K562 (cell line): ENCODE results near the gene MRPS31. TPM values are rescaled to one million over a fixed set of nuclear protein-coding genes. Genes with fewer than 3 reads are reported as not detected.

ENCODE experiments used
- ATF1 ChIP-seq, 2 experiments: fragments of 450-650 bp in 1 of 2; IDR thresholded peaks; 2 replicates each; pipeline ENCODE4 v1.6.1; 2016; ENCODE audit warnings: missing compliant biosample characterization in 1 of 2, missing genetic modification characterization in 1 of 2
- BCL6 ChIP-seq: fragments of 250-450 bp; sonication (Bioruptor Pico); IDR thresholded peaks from 2 replicates; pipeline ENCODE4 v1.4.0; 2020
- CBFA2T2 ChIP-seq: fragments of 450-650 bp; conservative IDR thresholded peaks from 2 replicates; pipeline ENCODE4 v1.6.1; 2017; ENCODE audit warnings: mild to moderate bottlenecking
- CBX1 ChIP-seq: sonication (generic); IDR thresholded peaks from 2 replicates; pipeline ENCODE4 v1.6.1; 2016; ENCODE audit warnings: antibody characterized with exemption, low read depth, mild to moderate bottlenecking
- CTBP1 ChIP-seq: fragments of 450-650 bp; IDR thresholded peaks from 2 replicates; pipeline ENCODE4 v1.6.1; 2016; ENCODE audit warnings: borderline replicate concordance
- EP300 ChIP-seq: IDR thresholded peaks from 2 replicates; pipeline ENCODE4 v1.6.1; 2012; ENCODE audit warnings: low read length, improper control_type of control experiment
- FOSL1 ChIP-seq: fragments of 200-800 bp; sonication (Bioruptor generic); conservative IDR thresholded peaks from 2 replicates; pipeline ENCODE4 v1.6.1; 2016; ENCODE audit warnings: missing genetic modification characterization, missing compliant biosample characterization
- FOXK1 ChIP-seq: sonication (generic); formaldehyde crosslinking; IDR thresholded peaks from 2 replicates; pipeline ENCODE4 v1.8.0; 2022; ENCODE audit warnings: missing genetic modification reagents, mild to moderate bottlenecking, borderline replicate concordance
- FOXM1 ChIP-seq, 2 experiments: fragments of 450-650 bp in 1 of 2; sonication (generic) in 1 of 2; formaldehyde crosslinking in 1 of 2; IDR thresholded peaks; 2 replicates each; pipeline versions ENCODE4 v1.6.1 to v1.9.0; 2017 to 2022; ENCODE audit warnings: low read depth in 2 of 2, mild to moderate bottlenecking in 2 of 2, missing genetic modification reagents in 1 of 2, moderate library complexity in 1 of 2
- HDAC1 ChIP-seq, 2 experiments: fragments of 450-650 bp; IDR thresholded peaks; 2 replicates each; pipeline ENCODE4 v1.6.1; 2016 to 2017; ENCODE audit warnings: inconsistent platforms in 1 of 2, mild to moderate bottlenecking in 1 of 2, moderate library complexity in 1 of 2
- HDAC3 ChIP-seq: fragments of 450-650 bp; IDR thresholded peaks from 2 replicates; pipeline ENCODE4 v1.6.1; 2018; ENCODE audit warnings: borderline replicate concordance, mild to moderate bottlenecking, moderate library complexity; ENCODE audit not compliant: partially characterized antibody
- HDAC8 ChIP-seq: fragments of 450-650 bp; IDR thresholded peaks from 2 replicates; pipeline ENCODE4 v1.6.1; 2016; ENCODE audit warnings: mild to moderate bottlenecking, missing genetic modification characterization, moderate library complexity, missing compliant biosample characterization
- HES1 ChIP-seq: fragments of 450-650 bp; IDR thresholded peaks from 2 replicates; pipeline ENCODE4 v1.6.1; 2016; ENCODE audit warnings: low read depth, mild to moderate bottlenecking, moderate library complexity
- ID3 ChIP-seq, 2 experiments: fragments of 250-450 bp in 1 of 2; fragments of 450-650 bp in 1 of 2; sonication (Bioruptor Pico) in 1 of 2; IDR thresholded peaks; 2 replicates each; pipeline versions ENCODE4 v1.6.1 to v1.8.0; 2016 to 2021; ENCODE audit warnings: mild to moderate bottlenecking in 2 of 2, moderate library complexity in 2 of 2, missing compliant biosample characterization in 1 of 2, missing genetic modification characterization in 1 of 2
- IRF9 ChIP-seq: fragments of 450-650 bp; IDR thresholded peaks from 2 replicates; pipeline ENCODE4 v1.6.1; 2016; ENCODE audit warnings: missing biosample characterization, missing genetic modification characterization
- KLF16 ChIP-seq: IDR thresholded peaks from 2 replicates; pipeline ENCODE4 v1.6.1; 2016; ENCODE audit warnings: antibody characterized with exemption
- MTA2 ChIP-seq: fragments of 450-650 bp; IDR thresholded peaks from 2 replicates; pipeline ENCODE4 v1.6.1; 2016; ENCODE audit warnings: low read depth
- POLR2H ChIP-seq: IDR thresholded peaks from 2 replicates; pipeline ENCODE4 v1.6.1; 2016; ENCODE audit warnings: missing genetic modification characterization, low read depth, mild to moderate bottlenecking, control low read depth, missing compliant biosample characterization, moderate library complexity
- PYGO2 ChIP-seq: fragments of 450-650 bp; IDR thresholded peaks from 2 replicates; pipeline ENCODE4 v1.6.1; 2016; ENCODE audit warnings: mild to moderate bottlenecking, missing genetic modification characterization, moderate library complexity, missing compliant biosample characterization
- RBM22 ChIP-seq: fragments of 200-400 bp; formaldehyde crosslinking; IDR thresholded peaks from 2 replicates; pipeline ENCODE4 v1.6.1; 2018; ENCODE audit warnings: low read length, low read depth; ENCODE audit not compliant: poor library complexity, severe bottlenecking
- RNF2 ChIP-seq: sonication (generic); IDR thresholded peaks from 2 replicates; pipeline ENCODE4 v1.6.1; 2016
- SMAD3 ChIP-seq: fragments of 450-650 bp; formaldehyde crosslinking; conservative IDR thresholded peaks from 2 replicates; pipeline ENCODE4 v1.4.0; 2020; ENCODE audit warnings: mild to moderate bottlenecking
- SMAD4 ChIP-seq: fragments of 250-450 bp; sonication (Bioruptor Pico); conservative IDR thresholded peaks from 2 replicates; pipeline ENCODE4 v1.8.0; 2021; ENCODE audit warnings: inconsistent platforms, mild to moderate bottlenecking, moderate library complexity
- STAT5A ChIP-seq: IDR thresholded peaks from 2 replicates; pipeline ENCODE4 v1.6.1; 2012; ENCODE audit warnings: low read length, inconsistent platforms, borderline replicate concordance
- TAL1 ChIP-seq: fragments of 450-650 bp; IDR thresholded peaks from 2 replicates; pipeline ENCODE4 v1.6.1; 2016; ENCODE audit warnings: mild to moderate bottlenecking
- TBL1XR1 ChIP-seq, 2 experiments: IDR thresholded peaks; 2 replicates each; pipeline ENCODE4 v1.6.1; 2012; ENCODE audit warnings: improper control_type of control experiment in 2 of 2, low read length in 2 of 2, mild to moderate bottlenecking in 1 of 2
- ZNF274 ChIP-seq: IDR thresholded peaks from 2 replicates; pipeline ENCODE4 v1.6.1; 2011; ENCODE audit warnings: low read depth, mild to moderate bottlenecking, low read length, moderate library complexity, borderline replicate concordance
- polyA plus RNA-seq, 8 experiments: library from polyadenylated mRNA; depleted of rRNA in 4 of 8; stranded (reverse) in 5 of 8; unstranded in 3 of 8; fragments of >200 nt; fragmentation: Nextera tagmentation in 2 of 8; fragmentation: Illumina TruSeq in 1 of 8; extraction: Ambion mirVana in 2 of 8; extraction: Trizol in 1 of 8; gene quantifications; 2 replicates each; pipeline versions ENCODE4 v1.2.1 to v1.2.3, GENCODE V29; 2011 to 2014; ENCODE audit warnings: inconsistent platforms in 1 of 8, missing spikeins in 1 of 8
- total RNA-seq, 7 experiments: library from RNA; depleted of rRNA in 6 of 7; stranded (reverse); fragments of >200 nt in 6 of 7; fragmentation: Illumina TruSeq in 2 of 7; extraction: Trizol in 2 of 7; gene quantifications; 2 replicates each; pipeline versions ENCODE4 v1.2.1 to v1.2.3, GENCODE V29; 2011 to 2021; ENCODE audit warnings: low replicate concordance in 1 of 7

The MRPS31 gene
- total and polyA plus RNA-seq, 9 of the 15 experiments (the other 6 are each of a cell fraction or from before 2014, with no cell fraction given): 20.3 to 57.8 (median 37.1) TPM

GRCh38 chr13:40681341-40682146 is 89.4 kb downstream of the MRPS31 start (continued):
- TF ChIP-seq MTA2 (peak; percentile 30; the same call in 1 of the 2 replicates), FOSL1 (tag) (0 out of 2 replicates have a peak, but pooled peaks have one; percentile 33), POLR2H (tag) (no peak), PYGO2 (tag) (peak; percentile 50; the same call in 1 of the 2 replicates), SMAD4 (0 out of 2 replicates have a peak, but pooled peaks have one; percentile 31), KLF16 (peak; percentile 79), CBX1 (no peak), RBM22 (no peak), TAL1 (peak; percentile 79), IRF9 (tag) (no peak), HDAC1 (IDR thresholded peaks at IDR 0.05) (peak in 1 of 2 experiments; percentile 96; a peak in 2 of 4 replicates), ATF1 (CRISPR knock-in tag; IDR thresholded peaks at IDR 0.05) (no peak), ATF1 (tag; IDR thresholded peaks at IDR 0.05) (0 out of 2 replicates have a peak, but pooled peaks have one; percentile 14), ID3 (CRISPR knock-in tag; IDR thresholded peaks at IDR 0.05) (no peak), ID3 (tag; IDR thresholded peaks at IDR 0.05) (0 out of 2 replicates have a peak, but pooled peaks have one; percentile 37), RNF2 (peak; percentile 43; the same call in 1 of the 2 replicates), ZNF274 (no peak), TBL1XR1 (IDR thresholded peaks at IDR 0.05; ENCODE audit: low read length in 2 of 2) (peak in 1 of 2 experiments; percentile 59; a peak in 1 of 4 replicates), HES1 (peak; percentile 59; the same call in 1 of the 2 replicates), BCL6 (CRISPR knock-in tag) (peak; percentile 38; the same call in 1 of the 2 replicates), FOXM1 (IDR thresholded peaks at IDR 0.05; ENCODE audit: low read depth) (peak; percentile 23; the same call in 1 of the 2 replicates), FOXM1 (CRISPR knock-in tag; IDR thresholded peaks at IDR 0.05; ENCODE audit: low read depth) (no peak), HDAC8 (tag) (no peak), SMAD3 (CRISPR knock-in tag) (no peak), FOXK1 (CRISPR knock-in tag) (no peak), HDAC3 (peak; percentile 48), STAT5A (peak; percentile 62; the same call in 1 of the 2 replicates), CBFA2T2 (peak; percentile 77), EP300 (peak; percentile 64), CTBP1 (peak; percentile 81; the same call in 1 of the 2 replicates)
